Dendritic cell treated with granulocyte-macrophage colony-stimulating factor and Interleukin-4, amounts not matched to agents 40 ng/mL and 50 ng/mL, for 4 days (primary cell): ENCODE data around the gene TRIM7.
"Not testable (repeated sequence)": the region's sequence is repeated elsewhere in the genome, so short reads cannot be mapped to it uniquely, and the experiment has no call there.

Experiments
- H3K27ac Mint-ChIP-seq: one replicate; pipeline ENCODE4 v1.8.0; 2022; ENCODE audit warnings: mild to moderate bottlenecking, mixed read lengths
- H3K27me3 Mint-ChIP-seq: one replicate; pipeline ENCODE4 v1.8.0; 2022; ENCODE audit warnings: mild to moderate bottlenecking, mixed read lengths
- H3K36me3 Mint-ChIP-seq: one replicate; pipeline ENCODE4 v1.8.0; 2022; ENCODE audit warnings: low read depth, mixed read lengths
- H3K4me1 Mint-ChIP-seq: one replicate; pipeline ENCODE4 v1.8.0; 2022; ENCODE audit warnings: low read depth, mixed read lengths
- H3K4me3 Mint-ChIP-seq: one replicate; pipeline ENCODE4 v1.8.0; 2022; ENCODE audit warnings: mild to moderate bottlenecking, moderate library complexity, mixed read lengths
- H3K9me3 Mint-ChIP-seq: one replicate; pipeline ENCODE4 v1.8.0; 2022; ENCODE audit warnings: mixed read lengths
- intact Hi-C: fragments of 100-400 bp; cut with micrococcal nuclease; formaldehyde crosslinking; loops from one replicate; pipeline ENCODE4 v1.15.0; 2022

Gene TRIM7

DNA sequence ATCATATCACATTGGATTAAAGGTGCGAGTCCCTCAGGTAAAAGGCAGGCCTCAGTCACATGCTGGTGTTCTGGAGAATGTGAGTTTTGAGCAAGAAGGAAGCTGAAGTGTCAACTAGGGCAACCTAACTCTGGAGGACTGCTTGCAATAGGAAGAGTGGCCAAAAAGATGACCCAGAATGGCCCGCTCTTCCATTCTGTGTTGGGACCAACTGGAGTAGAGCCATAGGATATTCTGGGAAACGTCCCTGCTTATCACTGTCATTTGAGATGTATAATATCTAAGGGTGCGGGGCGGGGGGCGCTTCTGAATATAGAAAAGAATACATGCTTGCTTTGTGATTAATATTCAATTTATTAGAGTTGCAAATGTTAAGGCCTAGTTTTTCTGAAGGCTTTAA is 7.1 kb upstream of the TRIM7 start:
- H3K4me3 Mint-ChIP-seq, result no peak overlapping the region
- H3K27ac Mint-ChIP-seq, result no peak overlapping the region
- peaks cover 21% of the 10 kb centered on the region for H3K4me1 Mint-ChIP-seq
- peaks cover 16% of the 10 kb centered on the region for H3K27me3 Mint-ChIP-seq
- intact Hi-C loops, result no loop called here
- no peaks in the 10 kb centered on the region for H3K9me3 Mint-ChIP-seq
- no peaks in the 10 kb centered on the region for H3K36me3 Mint-ChIP-seq

GRCh38 chr5:181211208-181211607 is 6.2 kb upstream of the TRIM7 start:
- H3K4me3 Mint-ChIP-seq, result no peak overlapping the region
- H3K4me1 Mint-ChIP-seq, result peaks cover 24% of the 10 kb centered on the region
- H3K9me3 Mint-ChIP-seq, result no peaks in the 10 kb centered on the region
- no peaks in the 10 kb centered on the region for H3K36me3 Mint-ChIP-seq
- peaks cover 12% of the 10 kb centered on the region for H3K27me3 Mint-ChIP-seq
- intact Hi-C loops, result no loop called here
- H3K27ac Mint-ChIP-seq, result no peak overlapping the region

GRCh38 chr5:181210698-181211097 is 5.7 kb upstream of the TRIM7 start:
- intact Hi-C loops, H3K9me3 Mint-ChIP-seq, H3K36me3 Mint-ChIP-seq, H3K4me3 Mint-ChIP-seq, H3K27ac Mint-ChIP-seq: not testable (repeated sequence)
- H3K27me3 Mint-ChIP-seq, result peaks cover 14% of the 10 kb centered on the region
- peaks cover 27% of the 10 kb centered on the region for H3K4me1 Mint-ChIP-seq

GRCh38 chr5:181210148-181210547 is 5.2 kb upstream of the TRIM7 start:
- H3K4me1 Mint-ChIP-seq, result peaks cover 30% of the 10 kb centered on the region
- H3K4me3 Mint-ChIP-seq, intact Hi-C loops, H3K36me3 Mint-ChIP-seq, H3K27ac Mint-ChIP-seq, H3K9me3 Mint-ChIP-seq: not testable (repeated sequence)
- H3K27me3 Mint-ChIP-seq, result peaks cover 16% of the 10 kb centered on the region

- H3K9me3 Mint-ChIP-seq, H3K4me3 Mint-ChIP-seq, H3K27ac Mint-ChIP-seq: not testable (repeated sequence)
- intact Hi-C loops, result loop anchor here (5.0 kb wide), 1 partner anchor 37 kb away; no protein-coding TSS in a partner anchor
- peaks cover 10% of the 10 kb centered on the region for H3K36me3 Mint-ChIP-seq
- peaks cover 22% of the 10 kb centered on the region for H3K27me3 Mint-ChIP-seq
- peaks cover 34% of the 10 kb centered on the region for H3K4me1 Mint-ChIP-seq
Observed at GRCh38 chr5:181209006-181209405, 4.0 kb upstream of the TRIM7 start.

- Mint-ChIP-seq H3K27ac (no peak overlapping the region), H3K27me3 (peaks cover 21% of the 10 kb centered on the region)
- intact Hi-C loops, result loop anchor here (2.0 to 5.0 kb wide), 2 partner anchors 15 to 36 kb away; partner anchors contain the start of gene TRIM41
Observed at GRCh38 chr5:181207960-181208253, 2.9 kb upstream of the TRIM7 start.

DNA sequence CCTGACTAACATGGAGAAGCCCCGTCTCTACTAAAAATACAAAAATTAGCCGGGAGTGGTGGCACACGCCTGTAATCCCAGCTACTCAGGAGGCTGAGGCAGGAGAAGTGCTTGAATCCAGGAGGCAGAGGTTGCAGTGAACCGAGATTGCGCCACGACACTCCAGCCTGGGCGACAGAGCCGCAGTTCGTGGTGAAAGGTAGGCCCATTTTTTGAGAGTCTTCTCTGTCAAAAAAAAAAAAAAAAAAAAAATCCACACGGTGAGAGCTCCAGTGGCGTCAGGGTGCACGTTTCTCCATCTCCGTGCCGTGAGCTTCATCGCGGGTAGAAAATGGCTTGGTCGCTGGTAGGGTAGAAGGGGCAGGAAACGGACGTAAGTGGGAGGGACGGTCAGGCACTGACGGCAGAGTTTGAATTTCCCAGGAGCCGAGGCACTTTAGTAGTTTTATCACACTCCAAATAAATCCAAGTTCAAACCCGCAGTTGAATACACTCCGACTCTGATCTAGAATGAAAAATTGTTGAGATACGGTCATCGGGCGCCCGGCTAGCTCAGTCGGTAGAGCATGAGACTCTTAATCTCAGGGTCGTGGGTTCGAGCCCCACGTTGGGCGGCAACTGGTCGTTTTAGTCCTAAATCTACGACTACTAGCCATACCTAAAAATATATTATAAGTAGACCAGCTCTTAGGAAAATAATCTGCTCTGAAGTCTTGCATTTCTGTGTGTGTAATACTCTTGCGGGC is 2.4 kb upstream of the TRIM7 start:
- peaks cover 48% of the 10 kb centered on the region for H3K4me1 Mint-ChIP-seq
- peaks cover 10% of the 10 kb centered on the region for H3K36me3 Mint-ChIP-seq
- H3K4me3 Mint-ChIP-seq, result peak overlapping the region; percentile 89
- peak overlapping the region; percentile 70 for H3K27ac Mint-ChIP-seq
- no peaks in the 10 kb centered on the region for H3K9me3 Mint-ChIP-seq
- intact Hi-C loops, result loop anchor here (2.0 to 5.0 kb wide), 2 partner anchors 15 to 35 kb away; partner anchors contain the start of gene TRIM41
- peaks cover 20% of the 10 kb centered on the region for H3K27me3 Mint-ChIP-seq

More at GRCh38 chr5:181207960-181208253, 2.9 kb upstream of the TRIM7 start:
- no peaks in the 10 kb centered on the region for H3K9me3 Mint-ChIP-seq
- H3K36me3 Mint-ChIP-seq, result peaks cover 10% of the 10 kb centered on the region
- no peak overlapping the region for H3K4me3 Mint-ChIP-seq
- H3K4me1 Mint-ChIP-seq, result peaks cover 45% of the 10 kb centered on the region

GRCh38 chr5:181205761-181206649 is 1.0 kb upstream of the TRIM7 start:
- H3K27me3 Mint-ChIP-seq, result peaks cover 20% of the 10 kb centered on the region
- intact Hi-C loops, result loop anchor here (1.0 to 5.0 kb wide), 3 partner anchors 15 to 34 kb away; partner anchors contain the start of gene TRIM41
- H3K4me1 Mint-ChIP-seq, result peaks cover 48% of the 10 kb centered on the region
- peak overlapping the region; percentile 70 for H3K27ac Mint-ChIP-seq
- H3K36me3 Mint-ChIP-seq, result peaks cover 10% of the 10 kb centered on the region
- H3K9me3 Mint-ChIP-seq, result no peaks in the 10 kb centered on the region
- peak overlapping the region; percentile 89 for H3K4me3 Mint-ChIP-seq

GRCh38 chr5:181204113-181204825 is 727 bp downstream of the TRIM7 start:
- peaks cover 61% of the 10 kb centered on the region for H3K4me1 Mint-ChIP-seq
- intact Hi-C loops, result no loop called here
- peaks cover 20% of the 10 kb centered on the region for H3K27me3 Mint-ChIP-seq
- peaks cover 10% of the 10 kb centered on the region for H3K36me3 Mint-ChIP-seq
- peak overlapping the region; percentile 69 for H3K27ac Mint-ChIP-seq
- H3K9me3 Mint-ChIP-seq, result no peaks in the 10 kb centered on the region
- H3K4me3 Mint-ChIP-seq, result peak overlapping the region; percentile 89

DNA sequence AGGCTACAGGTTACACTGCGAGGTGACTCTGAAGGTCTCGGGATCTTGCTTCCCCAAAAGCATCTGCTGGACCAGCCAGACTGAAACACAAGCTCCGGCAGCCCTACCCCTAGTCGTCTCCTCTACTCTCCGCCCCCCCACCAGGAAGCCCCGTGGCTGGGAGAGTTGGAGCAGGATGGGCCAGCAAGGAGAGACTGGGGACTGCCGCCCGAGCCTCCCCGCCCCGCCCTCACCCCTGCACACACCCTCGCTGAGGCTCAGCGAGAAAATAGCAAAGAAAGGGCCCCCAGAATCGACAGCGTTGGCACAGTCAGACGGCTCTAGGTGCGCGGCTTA is 1.3 kb downstream of the TRIM7 start:
- peaks cover 20% of the 10 kb centered on the region for H3K27me3 Mint-ChIP-seq
- peak overlapping the region; percentile 80 for H3K4me3 Mint-ChIP-seq
- no peaks in the 10 kb centered on the region for H3K9me3 Mint-ChIP-seq
- H3K27ac Mint-ChIP-seq, result peak overlapping the region; percentile 68
- H3K4me1 Mint-ChIP-seq, result peaks cover 61% of the 10 kb centered on the region
- intact Hi-C loops, result no loop called here
- peaks cover 10% of the 10 kb centered on the region for H3K36me3 Mint-ChIP-seq

DNA sequence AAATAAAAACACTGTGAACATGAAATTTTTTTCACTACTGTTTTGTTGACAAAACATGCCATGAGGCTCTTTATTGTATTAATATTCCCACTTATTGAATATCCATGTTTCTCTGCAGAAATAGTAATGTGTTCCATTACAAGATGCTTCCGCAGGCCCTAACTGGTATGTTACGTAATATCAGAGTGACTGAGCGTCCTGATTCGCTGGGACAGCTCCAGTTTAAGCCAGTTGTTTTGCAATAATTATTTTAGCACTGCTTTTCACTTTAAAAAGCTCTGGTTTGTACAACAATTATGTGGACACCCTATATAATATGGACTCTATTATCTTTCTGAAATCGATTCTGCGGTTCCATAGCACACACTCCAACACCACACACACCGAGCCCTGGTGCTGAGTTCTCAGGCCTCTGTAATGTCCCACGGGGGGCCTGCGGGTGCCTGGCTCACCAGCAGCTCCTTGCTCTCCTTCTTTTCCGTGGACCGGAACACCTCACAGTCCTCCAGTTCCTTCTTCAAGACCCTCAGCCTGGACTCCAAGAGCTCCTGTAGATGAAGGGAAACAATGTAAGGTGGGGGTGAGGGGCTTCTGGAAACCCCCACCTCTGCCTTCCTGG is 1.8 kb downstream of the TRIM7 start:
- Mint-ChIP-seq H3K36me3 (peaks cover 16% of the 10 kb centered on the region), H3K4me3 (peak overlapping the region; percentile 80), H3K9me3 (no peaks in the 10 kb centered on the region), H3K27me3 (peaks cover 20% of the 10 kb centered on the region), H3K27ac (peak overlapping the region; percentile 68), H3K4me1 (peaks cover 59% of the 10 kb centered on the region)
- intact Hi-C loops, result no loop called here

GRCh38 chr5:181200816-181201215 is 4.2 kb downstream of the TRIM7 start:
- Mint-ChIP-seq H3K36me3 (peaks cover 23% of the 10 kb centered on the region), H3K27ac (no peak overlapping the region), H3K27me3 (peaks cover 13% of the 10 kb centered on the region), H3K4me1 (peaks cover 35% of the 10 kb centered on the region), H3K4me3 (no peak overlapping the region), H3K9me3 (no peaks in the 10 kb centered on the region)
- intact Hi-C loops, result no loop called here

GRCh38 chr5:181199881-181200638 is 4.9 kb downstream of the TRIM7 start:
- no peak overlapping the region for H3K4me3 Mint-ChIP-seq
- H3K27ac Mint-ChIP-seq, result no peak overlapping the region
- peaks cover 31% of the 10 kb centered on the region for H3K4me1 Mint-ChIP-seq
- H3K9me3 Mint-ChIP-seq, result no peaks in the 10 kb centered on the region
- intact Hi-C loops, result no loop called here
- peaks cover 9% of the 10 kb centered on the region for H3K27me3 Mint-ChIP-seq
- H3K36me3 Mint-ChIP-seq, result peaks cover 25% of the 10 kb centered on the region
